Measurements from ENCODE around the gene GABRP.

- no peak for TF ChIP-seq CTCF (IDR thresholded peaks at IDR 0.05)
- TF ChIP-seq EZH2 (IDR thresholded peaks at IDR 0.05), result no peak
These were observed at the start of gene GABRP for GRCh38 chr5:170783498-170784247.

Measured in neural progenitor cell (in vitro differentiated cells).